SK-N-SH (cell line): ENCODE data around the gene AGFG2. TPM values are rescaled to one million over a fixed set of nuclear protein-coding genes. Genes with fewer than 3 reads are reported as not detected.

Experiments
- CTCF ChIA-PET: fragments of 300-600, 350-600 bp; formaldehyde crosslinking; extraction: SDS; loops from one replicate; lab custom pipeline; 2021; lab: Yijun Ruan, JAX
- POLR2A ChIA-PET: fragments of 350-600 bp; sonication (Branson Sonifier 250); formaldehyde crosslinking; extraction: SDS; loops from one replicate; lab custom pipeline; 2020; ENCODE audit warnings: antibody characterized with exemption, inconsistent platforms; lab: Yijun Ruan, JAX
- DNase-seq: peaks from one replicate; pipeline ENCODE4 v3.0.0; 2012
- H2AFZ ChIP-seq: fragments of 200-600 bp; sonication (generic); 2 replicates; pipeline ENCODE4 v1.8.1; 2016; ENCODE audit warnings: antibody characterized with exemption, mild to moderate bottlenecking, low read depth
- H3F3A ChIP-seq: fragments of 200-600 bp; sonication (generic); replicated peaks from 2 replicates; pipeline ENCODE3; 2016; ENCODE audit warnings: antibody characterized with exemption, mild to moderate bottlenecking; ENCODE audit not compliant: insufficient read depth
- H3K27ac ChIP-seq, 2 experiments: fragments of 200-500 bp in 1 of 2; fragments of 200-600 bp in 1 of 2; sonication (Bioruptor generic) in 1 of 2; sonication (generic), shearing (Covaris generic) in 1 of 2; 2 replicates each; pipeline versions ENCODE4 v1.5.1 to v1.6.1; 2014 to 2016; ENCODE audit warnings: low read depth in 2 of 2, inconsistent platforms in 1 of 2, low read length in 1 of 2, mild to moderate bottlenecking in 1 of 2, mixed read lengths in 1 of 2
- H3K27me3 ChIP-seq: fragments of 200-600 bp; sonication (generic), shearing (Covaris generic); 2 replicates; pipeline ENCODE4 v1.6.1; 2016; ENCODE audit warnings: mixed run types; ENCODE audit not compliant: insufficient read depth
- H3K36me3 ChIP-seq, 2 experiments: fragments of 200-500 bp in 1 of 2; fragments of 200-600 bp in 1 of 2; sonication (Bioruptor generic) in 1 of 2; sonication (generic) in 1 of 2; replicated peaks in 1 of 2; 2 replicates each; pipeline versions ENCODE3 to v1.5.1; 2014 to 2016; ENCODE audit warnings: low read length in 1 of 2, mild to moderate bottlenecking in 1 of 2; ENCODE audit not compliant: insufficient read depth in 2 of 2, control insufficient read depth in 1 of 2
- H3K4me1 ChIP-seq, 2 experiments: fragments of 200-500 bp in 1 of 2; fragments of 200-600 bp in 1 of 2; sonication (Bioruptor generic) in 1 of 2; sonication (generic), shearing (Covaris generic) in 1 of 2; 2 replicates each; pipeline versions ENCODE4 v1.5.1 to v1.6.1; 2014 to 2016; ENCODE audit warnings: low read depth in 1 of 2, low read length in 1 of 2, mixed run types in 1 of 2; ENCODE audit not compliant: insufficient read depth in 2 of 2, control insufficient read depth in 1 of 2
- H3K4me2 ChIP-seq: fragments of 200-600 bp; sonication (generic), shearing (Covaris generic); 2 replicates; pipeline ENCODE4 v1.6.1; 2017; ENCODE audit warnings: mixed run types
- H3K4me3 ChIP-seq, 2 experiments: fragments of 200-500 bp in 1 of 2; fragments of 200-600 bp in 1 of 2; sonication (Bioruptor generic) in 1 of 2; sonication (generic), shearing (Covaris generic) in 1 of 2; 2 replicates each; pipeline versions ENCODE4 v1.5.1 to v1.8.1; 2014 to 2016; ENCODE audit warnings: low read depth in 2 of 2, inconsistent platforms in 1 of 2, low read length in 1 of 2, mild to moderate bottlenecking in 1 of 2, mixed read lengths in 1 of 2, moderate library complexity in 1 of 2
- H3K79me2 ChIP-seq: fragments of 200-600 bp; sonication (generic); 2 replicates; pipeline ENCODE4 v1.8.1; 2017; ENCODE audit warnings: mild to moderate bottlenecking; ENCODE audit not compliant: insufficient read depth
- H3K9ac ChIP-seq: fragments of 200-600 bp; sonication (generic); 2 replicates; pipeline ENCODE4 v1.6.1; 2017; ENCODE audit warnings: mixed run types
- H3K9me2 ChIP-seq: fragments of 200-600 bp; sonication (generic); 2 replicates; pipeline ENCODE4 v1.6.1; 2017; ENCODE audit warnings: mixed run types
- H3K9me3 ChIP-seq: fragments of 200-600 bp; sonication (generic); 2 replicates; pipeline ENCODE4 v1.6.1; 2017; ENCODE audit warnings: mixed run types, mild to moderate bottlenecking, moderate library complexity
- H4K20me1 ChIP-seq: fragments of 200-600 bp; sonication (generic); 2 replicates; pipeline ENCODE4 v1.6.1; 2017; ENCODE audit warnings: mild to moderate bottlenecking, mixed run types; ENCODE audit not compliant: insufficient read depth
- ELF1 ChIP-seq: IDR thresholded peaks from 2 replicates; pipeline ENCODE4 v1.4.0; 2012
- EP300 ChIP-seq, 2 experiments: IDR thresholded peaks; 2 replicates each; pipeline versions ENCODE4 v1.4.0 to v1.6.1; 2012; ENCODE audit warnings: borderline replicate concordance in 1 of 2, low read depth in 1 of 2, low read length in 1 of 2
- FOXM1 ChIP-seq: IDR thresholded peaks from 2 replicates; pipeline ENCODE4 v1.4.0; 2012; ENCODE audit warnings: low read depth, mild to moderate bottlenecking
- GATA2 ChIP-seq: sonication (generic); formaldehyde crosslinking; IDR thresholded peaks from 2 replicates; pipeline ENCODE4 v1.5.0; 2020; ENCODE audit warnings: mild to moderate bottlenecking, missing genetic modification reagents
- IRF3 ChIP-seq: fragments of 150-350 bp; IDR thresholded peaks from 2 replicates; pipeline ENCODE4 v1.6.1; 2016; ENCODE audit warnings: mild to moderate bottlenecking, low read depth, low read length
- MAX ChIP-seq: IDR thresholded peaks from 2 replicates; pipeline ENCODE4 v1.4.0; 2012; ENCODE audit warnings: low read depth
- NFIC ChIP-seq: IDR thresholded peaks from 2 replicates; pipeline ENCODE4 v1.4.0; 2012; ENCODE audit warnings: borderline replicate concordance
- NRF1 ChIP-seq: IDR thresholded peaks from 2 replicates; pipeline ENCODE4 v1.6.1; 2012; ENCODE audit warnings: low read depth, mild to moderate bottlenecking, low read length
- RCOR1 ChIP-seq: fragments of 150-350 bp; IDR thresholded peaks from 2 replicates; pipeline ENCODE4 v1.6.1; 2017; ENCODE audit warnings: antibody characterized with exemption, low read length
- REST ChIP-seq: IDR thresholded peaks from 2 replicates; pipeline ENCODE4 v1.6.1; 2012; ENCODE audit warnings: mild to moderate bottlenecking, low read depth, low read length, moderate library complexity
- RFX5 ChIP-seq: IDR thresholded peaks from 2 replicates; pipeline ENCODE4 v1.6.1; 2012; ENCODE audit warnings: mild to moderate bottlenecking, improper control_type of control experiment, low read length
- SIN3A ChIP-seq: IDR thresholded peaks from 2 replicates; pipeline ENCODE4 v1.6.1; 2012; ENCODE audit warnings: low read depth, mild to moderate bottlenecking, low read length, moderate library complexity, borderline replicate concordance
- SMC3 ChIP-seq: IDR thresholded peaks from 2 replicates; pipeline ENCODE4 v1.6.1; 2012; ENCODE audit warnings: low read depth, low read length, improper control_type of control experiment
- TCF12 ChIP-seq: IDR thresholded peaks from 2 replicates; pipeline ENCODE4 v1.4.0; 2012
- TEAD4 ChIP-seq: IDR thresholded peaks from 2 replicates; pipeline ENCODE4 v1.4.0; 2012; ENCODE audit warnings: mild to moderate bottlenecking, borderline replicate concordance; ENCODE audit not compliant: insufficient read depth
- USF1 ChIP-seq: IDR thresholded peaks from 2 replicates; pipeline ENCODE4 v1.4.0; 2012; ENCODE audit warnings: low read depth, borderline replicate concordance
- USF2 ChIP-seq: fragments of 150-350 bp; IDR thresholded peaks from 2 replicates; pipeline ENCODE4 v1.6.1; 2017; ENCODE audit warnings: antibody characterized with exemption, low read length, low read depth, borderline replicate concordance
- WGBS: methylation state at CpG from one replicate; pipeline ENCODE4 v1.1.6; 2017; ENCODE audit warnings: low lambda C conversion rate; 5-methylcytosine and 5-hydroxymethylcytosine counted together
- polyA plus RNA-seq, 3 experiments: library from polyadenylated mRNA; depleted of rRNA; stranded (reverse); fragments of >200 nt; gene quantifications; 2 replicates each; pipeline ENCODE4 v1.2.3, GENCODE V29; 2012

Gene AGFG2
- polyA plus RNA-seq, 1 of the 3 experiments (the other 2 are of a cell fraction), result 23.1 TPM

- Histone ChIP-seq H3K79me2 (no peaks in the 10 kb centered on the region), H3K36me3 (peaks cover 14 to 36% of the 10 kb centered on the region in 2 experiments), H3F3A (no peaks in the 10 kb centered on the region), H3K4me1 (peaks cover 0 to 25% of the 10 kb centered on the region in 2 experiments; a peak in 1 of 4 replicates), H3K9ac (no peak overlapping the region), H3K9me3 (no peaks in the 10 kb centered on the region), H2AFZ (no peak overlapping the region), H3K27me3 (no peaks in the 10 kb centered on the region), H3K4me3 (no peak overlapping the region), H4K20me1 (no peaks in the 10 kb centered on the region), H3K27ac (no peak overlapping the region), H3K9me2 (no peaks in the 10 kb centered on the region), H3K4me2 (no peak overlapping the region)
- TF ChIP-seq FOXM1 (no peak), GATA2 (no peak), TEAD4 (no peak), NFIC (no peak), RFX5 (no peak), IRF3 (no peak), USF2 (no peak), ELF1 (no peak), REST (no peak), SMC3 (no peak), TCF12 (no peak), EP300 (IDR thresholded peaks at IDR 0.05; ENCODE audit: borderline replicate concordance in 1 of 2, low read depth in 1 of 2, low read length in 1 of 2) (no peak), MAX (no peak), NRF1 (no peak), RCOR1 (no peak), SIN3A (no peak), USF1 (no peak)
- peak; percentile 37 for DNase-seq
- WGBS, result 96% methylated on average over 21 of the region's 30 CpGs
- CTCF ChIA-PET, result interaction anchor here (1.0 to 2.0 kb wide), 6 partner anchors 9 to 90 kb away, joined by 3 to 5 read pairs (median 4); no protein-coding TSS in a partner anchor
- POLR2A ChIA-PET, result interaction anchor here (2.7 kb wide), 1 partner anchor 13 kb away, joined by 19 read pairs; the partner anchor contains the start of genes FBXO24 and LRCH4
Observed at GRCh38 chr7:100572949-100573675, 34.1 kb downstream of the AGFG2 start.
